Breast epithelium (tissue), 3 donors: ENCODE measurements around the gene PAPSS2.

Experiments used
- CTCF ChIP-seq, 3 donors: fragments of 450-650 bp; IDR thresholded peaks; one replicate each; pipeline ENCODE4 v1.5.1; 2016 to 2017; ENCODE audit warnings: antibody characterized with exemption in 3 of 3, mild to moderate bottlenecking in 3 of 3, moderate library complexity in 3 of 3
- POLR2AphosphoS5 ChIP-seq, 3 donors: sonication (generic); formaldehyde crosslinking; IDR thresholded peaks; one replicate each; pipeline ENCODE4 v1.6.1; 2017; ENCODE audit warnings: antibody characterized with exemption in 3 of 3

GRCh38 chr10:87654212-87654611, 5.5 kb upstream of the PAPSS2 start:
- TF ChIP-seq CTCF (IDR thresholded peaks at IDR 0.05) (no peak), POLR2AphosphoS5 (IDR thresholded peaks at IDR 0.05) (no peak)
